ENCODE results near the gene STX16.

STX16 gene

GRCh38 chr20:58619077-58619863, 31.8 kb upstream of the STX16 start:
- no peak for DNase-seq

GRCh38 chr20:58619864-58620431, 31.1 kb upstream of the STX16 start:
- no peak for DNase-seq

GRCh38 chr20:58621906-58622548, 29.1 kb upstream of the STX16 start:
- DNase-seq, result no peak

GRCh38 chr20:58622671-58623578, 28.2 kb upstream of the STX16 start:
- no peak for DNase-seq

GRCh38 chr20:58623579-58624473, 27.3 kb upstream of the STX16 start:
- no peak for DNase-seq

- DNase-seq, result no peak
These were observed 26.4 kb upstream of the STX16 start for GRCh38 chr20:58624687-58625086.

GRCh38 chr20:58625585-58625984, 25.5 kb upstream of the STX16 start:
- DNase-seq, result no peak

GRCh38 chr20:58626051-58626450, 25.0 kb upstream of the STX16 start:
- no peak for DNase-seq

- no peak for DNase-seq
These were observed 23.6 kb upstream of the STX16 start for GRCh38 chr20:58627212-58628072.

- DNase-seq, result no peak
These were observed 22.4 kb upstream of the STX16 start for GRCh38 chr20:58628491-58629214.

- no peak for DNase-seq
These were observed 21.9 kb upstream of the STX16 start for GRCh38 chr20:58629215-58629580.

- DNase-seq, result no peak
These were observed 21.0 kb upstream of the STX16 start for GRCh38 chr20:58630063-58630462.

GRCh38 chr20:58633161-58634053, 17.7 kb upstream of the STX16 start:
- DNase-seq, result no peak

GRCh38 chr20:58634059-58634458, 17.0 kb upstream of the STX16 start:
- DNase-seq, result no peak

GRCh38 chr20:58634521-58635278, 16.4 kb upstream of the STX16 start:
- DNase-seq, result no peak

- DNase-seq, result no peak
These were observed 15.8 kb upstream of the STX16 start for GRCh38 chr20:58635279-58635665.

- DNase-seq, result no peak
These were observed 14.6 kb upstream of the STX16 start for GRCh38 chr20:58636396-58636982.

GRCh38 chr20:58636983-58637421, 14.1 kb upstream of the STX16 start:
- no peak for DNase-seq
